NCI-H146 (cell line): Measurements from ENCODE around the gene MBOAT1.
"Not testable (repeated sequence)": the region's sequence is repeated elsewhere in the genome, so short reads cannot be mapped to it uniquely, and the experiment has no call there.

Experiments used
- DNase-seq: peaks from one replicate; lab custom pipeline; 2025; lab: John Stamatoyannopoulos, UW

Gene MBOAT1

DNA sequence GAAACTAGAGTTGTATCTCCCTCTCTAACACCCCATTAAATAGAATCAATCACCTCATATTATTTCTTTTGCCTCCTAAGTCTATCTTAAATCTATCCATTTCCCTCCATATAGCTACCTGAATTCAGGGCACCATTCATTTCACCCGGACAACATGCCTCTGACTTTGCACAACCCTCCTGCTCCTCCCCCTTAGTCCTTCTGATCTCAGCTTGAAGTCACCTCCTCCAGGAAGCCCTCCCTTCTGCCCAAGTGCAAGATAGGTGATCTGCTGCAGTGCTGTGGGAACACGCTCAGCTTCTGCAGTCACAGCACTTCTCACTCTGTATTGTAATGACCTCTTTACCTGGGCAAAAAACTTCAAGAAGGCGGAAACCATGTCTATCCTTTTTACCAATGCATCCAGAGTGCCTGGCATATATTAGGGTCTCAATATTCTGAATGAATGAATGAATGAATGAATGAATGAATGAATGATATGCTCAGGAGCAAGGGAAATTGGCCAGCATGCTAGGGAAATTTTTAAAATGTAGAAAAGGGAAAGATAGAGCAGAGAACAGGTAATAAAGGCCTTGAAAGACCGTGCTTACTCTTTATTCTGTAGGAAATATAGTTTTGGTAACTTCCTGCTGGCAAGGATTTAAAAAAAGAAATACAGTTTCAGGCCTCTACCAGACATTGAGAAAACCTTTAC, 41.7 kb downstream of the MBOAT1 start:
- no peak for DNase-seq

DNA sequence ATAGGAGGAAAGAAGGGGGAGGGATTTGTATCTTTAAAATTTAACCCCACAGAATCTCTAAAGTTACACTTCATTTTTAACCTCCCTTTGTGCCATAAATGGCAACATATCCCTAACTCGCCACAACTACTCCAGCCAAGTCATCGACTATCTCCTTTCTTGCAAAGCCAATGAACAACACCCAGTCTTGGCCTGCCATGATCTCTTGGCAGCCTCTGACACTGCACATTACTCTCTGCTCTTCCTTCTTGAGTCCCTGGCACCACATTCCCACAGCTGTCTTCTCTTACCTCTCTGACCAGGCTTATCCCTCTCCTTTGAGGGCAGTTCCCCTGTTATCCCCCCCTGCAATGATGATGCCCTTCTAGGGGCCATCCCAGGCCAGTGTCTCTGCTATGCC, 42.5 kb downstream of the MBOAT1 start:
- DNase-seq = no peak

DNA sequence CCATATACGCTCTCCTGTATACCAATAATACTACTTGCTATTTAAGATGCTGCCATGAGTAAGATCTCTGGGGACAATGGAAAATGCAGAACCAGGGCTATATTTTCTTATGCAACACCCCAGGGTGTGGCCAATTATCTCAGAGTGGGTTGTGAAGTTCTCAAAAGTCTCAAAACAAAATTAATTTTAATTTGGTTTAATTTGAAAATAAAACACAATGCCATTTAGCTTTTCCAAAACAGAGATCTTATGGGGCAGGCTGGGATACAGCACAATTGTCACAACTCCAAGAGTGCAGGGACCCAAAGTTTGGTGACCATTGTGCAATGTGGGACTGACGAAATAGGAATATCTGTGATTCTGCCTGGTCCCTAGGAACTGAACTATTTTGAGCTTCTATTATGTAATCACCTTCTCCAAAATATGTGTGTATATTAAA, 43.1 kb downstream of the MBOAT1 start:
- DNase-seq = no peak

DNA sequence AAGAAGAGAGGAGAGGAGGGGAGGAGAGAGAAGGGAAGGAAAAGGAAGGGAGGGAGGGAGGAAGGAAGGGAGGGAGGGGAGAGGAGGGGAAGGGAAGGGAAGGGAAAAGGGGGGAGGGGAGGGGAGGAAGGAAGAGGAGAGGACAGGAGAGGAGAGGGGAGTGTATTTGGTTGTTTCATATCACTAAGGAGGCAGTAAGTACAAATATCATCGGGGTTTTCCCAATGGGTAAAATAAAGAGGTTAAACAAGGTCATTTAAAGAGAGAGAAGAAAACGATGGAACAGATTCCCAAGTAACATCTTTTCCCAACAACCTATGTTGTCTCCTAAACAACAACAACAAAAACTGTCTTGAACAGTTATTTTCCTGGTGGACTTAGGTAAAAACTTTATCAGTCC, 43.6 kb downstream of the MBOAT1 start:
- no peak for DNase-seq

DNA sequence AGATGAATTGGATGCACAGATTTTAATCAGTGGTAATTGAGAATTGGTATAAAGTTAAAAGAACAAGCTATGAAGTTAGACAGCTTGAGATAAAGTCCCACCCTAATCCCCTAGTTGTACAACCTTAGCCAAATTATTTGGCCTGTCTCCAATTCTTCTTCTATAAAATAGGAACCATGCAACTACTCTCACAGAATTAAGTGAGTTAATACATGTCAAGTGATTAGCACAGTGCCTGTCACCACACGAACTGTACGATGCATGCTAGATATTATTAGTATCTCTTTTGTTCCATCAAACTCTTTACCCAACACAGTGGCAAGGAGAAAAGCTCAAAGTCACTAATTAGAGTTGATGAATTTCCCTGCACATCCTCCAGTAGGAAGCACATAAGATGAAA, 44.7 kb downstream of the MBOAT1 start:
- DNase-seq = no peak

DNA sequence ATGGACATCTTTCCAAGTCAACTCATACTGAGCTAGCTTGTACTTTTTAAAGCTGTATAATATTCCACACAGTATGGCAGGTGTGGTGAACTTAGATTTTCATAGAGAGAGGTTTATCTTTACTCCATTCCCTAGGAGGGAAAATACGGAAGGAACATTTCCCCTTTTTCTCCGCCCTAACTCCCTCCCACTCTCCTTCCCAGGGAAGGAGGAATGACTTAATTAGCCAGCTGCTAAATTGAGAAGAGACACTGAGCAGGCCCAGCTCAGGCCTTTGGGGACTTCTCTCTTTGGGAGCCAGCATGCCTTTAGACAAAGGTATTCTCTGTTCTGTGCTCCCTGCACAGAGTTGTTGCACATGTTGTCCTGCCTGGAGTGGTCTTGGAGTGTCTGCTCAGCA, 46.1 kb downstream of the MBOAT1 start:
- no peak for DNase-seq

DNA sequence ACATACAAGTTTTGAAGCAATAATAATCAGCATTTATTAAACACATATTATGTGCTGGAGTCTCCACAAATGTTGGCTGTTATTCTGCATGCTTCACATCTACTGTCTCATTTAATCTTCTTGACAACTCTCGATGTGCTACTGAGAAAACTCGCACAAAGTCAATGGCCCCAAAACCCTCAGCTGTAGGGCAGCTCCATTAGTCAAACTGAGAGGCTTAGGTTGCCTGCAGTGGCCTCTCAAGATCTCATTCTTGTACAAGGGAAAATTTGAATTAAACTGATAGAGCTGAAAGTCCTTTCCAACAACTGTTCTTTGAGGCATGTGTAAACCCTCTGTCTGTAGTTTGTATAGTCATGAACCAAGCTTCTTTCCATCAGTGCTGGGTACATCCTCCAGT, 49.8 kb downstream of the MBOAT1 start:
- DNase-seq = no peak

DNA sequence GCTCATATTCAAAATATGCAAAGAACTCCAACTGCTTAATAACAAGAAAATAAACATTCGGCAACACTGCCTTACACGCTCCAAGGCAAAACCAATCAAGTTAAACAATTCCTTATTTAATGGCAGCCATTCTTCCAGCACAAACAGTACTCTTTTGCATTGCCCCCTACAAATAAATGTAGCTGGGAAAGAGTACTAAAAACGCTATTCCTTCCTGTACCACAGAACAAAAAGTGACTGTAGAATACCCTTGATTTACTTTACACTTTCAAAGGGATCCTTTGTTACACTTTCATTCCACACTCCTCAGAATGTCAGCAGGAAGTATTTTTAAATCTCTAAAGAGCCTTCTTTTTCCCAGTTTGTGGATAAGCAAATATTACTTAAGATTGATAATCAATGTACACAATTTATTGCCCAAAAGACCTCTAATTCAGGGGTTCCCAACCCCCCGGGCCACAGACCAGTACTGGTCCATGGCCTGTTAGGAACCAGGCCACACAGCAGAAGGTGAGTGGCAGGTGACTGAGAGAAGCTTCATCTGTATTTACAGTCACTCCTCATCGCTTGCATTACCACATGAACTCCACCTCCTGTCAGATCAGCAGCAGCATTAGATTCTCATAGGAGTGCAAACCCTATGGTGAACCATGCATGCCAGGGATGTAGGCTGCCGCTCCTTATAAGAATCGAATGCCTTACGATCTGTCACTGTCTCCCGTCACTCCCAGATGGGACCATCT, 51.6 kb downstream of the MBOAT1 start:
- no peak for DNase-seq

DNA sequence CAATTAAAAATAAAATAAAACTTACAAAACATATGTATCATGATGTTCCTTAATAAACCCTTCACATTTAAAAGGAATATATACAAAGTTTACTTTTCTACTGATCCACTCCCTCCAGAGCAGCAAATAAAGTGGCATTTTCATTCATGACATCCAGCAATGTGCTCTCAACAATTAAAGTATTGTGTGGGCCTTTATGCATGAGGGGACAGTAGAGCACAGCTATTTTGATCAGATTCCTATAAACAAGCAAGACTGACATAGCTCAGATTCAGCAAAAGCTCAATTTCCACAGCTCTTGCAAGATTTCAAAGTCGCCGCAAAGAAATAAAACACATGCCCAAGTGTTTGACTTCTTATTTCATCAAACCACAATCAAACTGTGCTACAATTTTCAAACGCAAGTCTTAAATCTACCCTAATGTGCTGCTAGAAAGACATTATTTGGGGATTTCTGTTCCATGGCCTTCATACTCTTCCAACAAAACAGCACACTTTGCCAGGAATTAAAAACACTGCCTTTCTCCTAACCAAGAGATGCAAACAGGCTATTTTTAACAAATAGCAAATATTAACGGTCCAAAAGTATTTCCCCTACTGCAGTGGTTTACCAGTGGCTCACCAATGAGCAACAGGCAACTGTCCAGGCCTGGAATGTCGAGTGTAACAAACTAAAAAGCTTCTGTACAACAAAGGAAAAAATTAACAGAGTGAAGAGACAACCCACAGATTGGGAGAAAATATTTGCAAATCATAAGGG, 52.3 kb downstream of the MBOAT1 start:
- no peak for DNase-seq

DNA sequence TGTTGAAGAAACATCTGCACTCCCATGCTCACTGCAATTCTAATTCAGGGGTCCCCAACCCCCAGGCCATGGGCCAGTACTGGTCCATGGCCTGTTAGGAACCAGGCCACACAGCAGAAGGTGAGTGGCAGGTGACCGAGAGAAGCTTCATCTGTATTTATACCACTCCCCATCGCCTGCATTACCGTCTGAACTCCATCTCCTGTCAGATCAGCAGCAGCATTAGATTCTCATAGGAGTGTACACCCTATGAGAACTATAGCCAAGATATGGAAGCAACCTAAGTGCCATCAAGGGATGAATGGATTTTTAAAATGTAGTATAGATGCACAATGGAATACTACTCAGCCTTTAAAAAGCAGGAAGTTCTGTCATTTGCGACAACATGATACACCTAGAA, 53.2 kb downstream of the MBOAT1 start:
- no peak for DNase-seq

DNA sequence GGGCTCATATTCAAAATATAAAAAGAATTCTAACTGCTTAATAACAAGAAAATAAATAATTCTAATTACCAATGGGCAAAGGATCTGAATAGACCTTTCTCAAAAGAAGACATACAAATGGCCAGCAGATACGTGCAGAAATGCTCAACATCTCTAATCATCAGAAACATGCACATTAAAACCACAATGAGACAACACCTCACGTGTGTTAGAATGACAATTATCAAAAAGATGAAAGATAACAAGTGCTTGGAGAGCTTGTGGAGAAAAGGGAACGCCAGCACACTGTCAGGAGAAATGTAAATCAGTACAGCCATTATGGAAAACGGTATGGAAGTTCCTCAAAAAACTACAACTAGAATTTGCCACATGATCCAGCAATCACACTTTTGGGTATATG, 53.6 kb downstream of the MBOAT1 start:
- no peak for DNase-seq

DNA sequence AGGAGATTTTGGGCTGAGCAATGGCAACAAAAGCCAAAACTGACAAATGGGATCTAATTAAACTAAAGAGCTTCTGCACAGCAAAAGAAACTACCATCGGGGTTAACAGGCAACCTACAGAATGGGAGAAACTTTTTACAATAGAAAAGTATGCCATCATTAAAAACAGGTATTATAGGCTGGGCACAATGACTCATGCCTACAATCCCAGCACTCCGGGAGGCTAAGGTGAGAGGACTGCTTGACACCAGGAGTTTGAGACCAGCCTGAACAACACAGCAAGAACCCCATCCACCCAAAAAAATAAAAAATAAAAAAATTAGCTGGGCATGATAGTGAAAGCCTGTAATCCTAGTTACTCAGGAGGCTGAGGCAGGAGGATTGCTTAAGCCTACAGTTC, 55.4 kb downstream of the MBOAT1 start:
- DNase-seq = no peak

DNA sequence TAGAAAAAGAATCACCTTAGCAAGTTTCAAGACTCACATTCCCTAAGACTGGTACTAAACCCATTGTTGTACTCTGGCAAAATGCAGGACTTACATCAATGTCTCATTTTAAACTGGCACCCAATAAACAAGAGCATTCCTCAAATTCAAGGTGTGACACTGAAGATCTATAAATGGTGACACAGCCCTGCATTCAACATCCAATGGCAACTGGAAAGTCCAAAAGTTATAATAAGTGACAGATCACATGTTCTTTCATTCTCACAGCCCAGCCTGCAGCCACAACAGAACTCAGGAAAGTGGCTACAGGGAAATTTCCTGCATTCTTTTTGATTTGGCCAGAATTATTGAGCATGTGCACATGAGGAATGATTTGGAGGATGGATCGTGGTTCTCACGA, 57.5 kb downstream of the MBOAT1 start:
- no peak for DNase-seq

DNA sequence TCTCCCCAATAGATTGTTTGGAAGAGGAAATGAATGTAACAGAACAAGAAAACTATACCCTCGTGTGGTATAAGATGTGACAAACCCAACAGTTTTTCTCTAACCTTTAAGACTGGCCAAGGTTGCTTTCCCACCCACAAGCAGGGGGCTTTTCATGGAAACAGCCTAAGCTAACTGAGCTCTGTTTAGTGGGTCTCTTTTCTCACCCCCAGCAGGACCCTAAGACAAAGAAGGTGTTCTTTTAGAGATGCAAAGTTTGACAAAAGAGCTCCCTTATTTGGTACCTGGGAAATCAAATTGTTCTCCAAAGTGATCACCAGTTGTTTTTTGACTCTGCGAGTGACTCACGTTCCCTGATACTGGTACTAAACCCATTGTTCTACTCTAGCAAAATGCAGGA, 59.1 kb downstream of the MBOAT1 start:
- DNase-seq = no peak

DNA sequence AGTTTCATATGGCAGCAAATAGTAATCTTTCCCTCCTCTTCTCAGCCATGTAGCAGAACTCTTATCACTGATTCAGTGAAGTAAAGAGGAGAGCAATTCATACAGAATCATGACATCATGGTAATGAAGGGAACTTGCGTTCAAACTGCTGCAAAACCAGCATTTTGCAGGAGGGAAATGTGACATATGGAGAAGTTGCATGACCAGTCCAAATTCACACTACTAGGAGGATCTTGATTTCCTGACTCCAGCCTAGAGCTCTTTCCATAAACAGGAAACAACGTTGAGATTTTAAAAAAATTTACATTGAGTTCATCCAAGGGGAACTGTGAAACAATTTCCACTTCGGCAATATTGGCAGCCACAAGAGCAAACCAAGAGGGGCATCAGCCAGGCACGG, 63.8 kb downstream of the MBOAT1 start:
- no peak for DNase-seq

DNA sequence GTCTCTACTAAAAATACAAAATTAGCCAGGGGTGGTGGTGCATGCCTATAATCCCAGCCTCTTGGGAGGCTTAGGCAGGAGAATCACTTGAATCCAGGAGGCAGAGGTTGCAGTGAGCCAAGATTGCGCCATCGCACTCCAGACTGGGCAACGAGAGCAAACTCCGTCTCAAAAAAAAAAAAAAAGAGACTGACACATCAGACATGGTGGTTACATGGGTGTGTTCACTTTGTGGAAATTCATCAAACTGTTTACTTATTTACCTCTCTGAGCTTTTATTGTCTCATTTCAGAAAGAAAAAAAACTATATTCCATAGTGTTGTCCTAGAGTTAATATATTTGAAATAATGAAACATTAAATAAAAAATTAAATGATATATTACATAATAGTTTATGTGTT, 64.8 kb downstream of the MBOAT1 start:
- DNase-seq = no peak

DNA sequence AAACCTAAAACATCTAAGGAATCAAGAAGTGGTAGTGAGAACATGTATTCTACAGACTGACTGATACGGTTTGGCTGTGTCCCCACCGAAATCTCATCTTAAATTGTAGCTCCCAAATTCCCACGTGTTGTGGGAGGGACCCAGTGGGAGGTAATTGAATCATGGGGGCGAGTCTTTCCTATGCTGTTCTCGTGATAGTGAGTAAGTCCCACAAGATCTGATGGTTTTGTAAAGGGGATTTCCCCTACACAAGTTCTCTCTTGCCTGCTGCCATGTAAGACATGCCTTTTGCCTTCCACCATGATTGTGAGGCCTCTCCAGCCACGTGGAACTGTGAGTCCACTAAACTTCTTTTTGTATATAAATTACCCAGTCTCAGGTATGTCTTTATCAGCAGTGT, 65.4 kb downstream of the MBOAT1 start:
- not testable (repeated sequence) for DNase-seq

DNA sequence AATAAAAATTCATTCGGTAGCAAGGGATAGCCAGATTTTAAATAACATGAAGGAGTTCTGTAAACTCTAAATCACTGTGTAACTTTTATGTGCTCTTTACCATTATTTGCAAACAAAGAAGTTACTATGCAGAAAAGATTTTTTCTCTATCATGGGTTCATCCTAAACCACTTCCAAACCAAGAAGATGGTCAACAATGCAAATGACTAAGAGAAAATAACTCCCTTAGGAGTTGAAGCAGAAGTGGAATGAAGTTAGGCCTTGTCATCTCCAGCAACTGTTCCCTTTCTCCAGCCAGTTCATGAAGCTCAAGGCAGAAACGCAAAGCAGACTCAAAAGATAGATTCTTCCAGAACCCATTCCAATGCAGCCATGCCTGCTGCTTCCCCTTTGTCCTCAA, 66.0 kb downstream of the MBOAT1 start:
- DNase-seq = no peak

DNA sequence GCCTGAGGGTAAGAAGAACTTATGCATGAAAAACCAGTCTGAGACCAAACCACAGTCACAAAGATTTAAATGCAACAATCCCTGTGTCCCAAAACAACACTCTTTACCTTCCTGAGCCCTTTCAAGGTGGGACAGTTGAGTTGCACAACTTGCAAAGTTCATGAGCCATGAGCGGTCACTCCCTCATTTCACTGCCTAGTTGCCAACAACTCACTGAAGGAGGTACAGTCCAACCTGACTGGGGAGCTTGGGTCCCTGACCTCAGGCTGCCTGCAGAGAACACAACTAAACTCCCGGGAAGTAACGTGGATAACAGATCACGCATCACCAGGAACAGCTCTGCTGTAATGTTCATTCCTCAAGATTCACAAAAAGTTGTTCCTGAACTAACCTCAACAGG, 69.4 kb downstream of the MBOAT1 start:
- no peak for DNase-seq

DNA sequence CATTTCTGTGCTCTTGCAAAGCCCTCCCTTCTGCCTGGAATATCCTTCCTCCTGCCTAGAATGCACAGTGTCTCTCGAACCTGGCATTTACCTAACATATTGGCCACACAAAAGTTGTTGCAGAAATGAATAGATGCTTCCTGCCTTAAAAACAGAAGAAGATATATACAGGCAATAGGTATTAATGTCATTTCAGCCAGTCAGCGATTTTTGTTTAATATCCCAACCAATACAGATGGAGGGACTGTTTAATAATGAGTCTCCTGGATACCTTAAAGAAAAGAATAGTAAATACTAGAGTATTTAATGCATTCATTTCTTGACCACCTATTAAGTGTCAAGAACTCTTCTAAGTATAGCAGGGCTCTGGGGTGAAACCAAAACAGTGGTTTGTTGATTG, 70.3 kb downstream of the MBOAT1 start:
- no peak for DNase-seq

DNA sequence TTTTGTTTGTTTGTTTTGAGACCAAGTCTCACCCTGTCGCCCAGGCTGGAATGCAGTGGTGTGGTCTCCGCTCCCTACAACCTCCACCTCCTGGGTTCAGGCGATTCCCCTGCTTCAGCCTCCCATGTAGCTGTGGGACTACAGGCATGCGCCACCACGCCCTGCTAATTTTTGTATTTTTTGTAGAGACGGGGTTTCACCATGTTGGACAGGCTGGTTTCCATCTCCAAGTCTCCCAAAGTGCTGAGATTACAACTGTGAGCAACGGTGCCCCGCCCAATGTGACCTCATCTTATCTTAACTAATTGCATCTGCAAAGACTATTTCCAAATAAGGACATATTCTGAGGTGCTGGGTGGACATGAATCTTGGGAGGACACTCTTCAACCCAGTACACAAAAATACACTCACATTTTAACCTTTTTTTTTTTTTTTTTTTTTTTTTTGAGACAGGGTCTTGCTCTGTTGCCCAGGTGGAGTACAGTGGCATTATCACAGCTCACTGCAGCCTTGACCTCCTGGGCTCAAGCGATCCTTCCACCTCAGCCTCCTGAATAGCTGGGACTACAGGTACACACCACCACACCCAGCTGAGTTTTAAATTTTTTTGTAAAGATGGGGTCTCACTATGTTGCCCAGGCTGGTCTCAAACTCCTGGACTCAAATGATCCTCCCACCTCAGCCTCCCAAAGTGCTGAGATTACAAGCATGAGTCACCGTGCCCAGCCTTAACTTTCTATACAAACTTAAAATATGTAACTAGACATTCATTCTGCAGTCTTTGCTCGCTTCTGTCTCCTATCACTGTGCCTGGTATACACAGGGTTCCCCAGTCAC, 72.9 kb downstream of the MBOAT1 start:
- not testable (repeated sequence) for DNase-seq

DNA sequence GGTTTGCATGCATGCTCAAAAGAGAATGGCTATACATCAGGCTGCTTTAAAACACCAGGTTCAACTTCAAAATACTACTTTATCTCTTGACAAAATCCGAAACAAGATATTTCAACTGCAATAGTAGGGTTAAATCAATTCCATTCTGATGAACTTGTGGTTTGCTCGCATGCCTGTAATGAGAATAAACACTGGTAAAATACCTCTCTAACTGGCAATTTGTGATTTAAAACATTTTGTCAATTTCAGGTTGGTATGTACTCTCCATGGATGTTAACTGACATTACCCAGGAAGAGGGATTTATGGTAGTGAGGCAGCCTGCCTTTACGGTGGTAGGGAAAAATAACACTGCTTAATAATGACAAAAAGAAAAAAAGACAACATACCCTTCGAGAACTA, 74.4 kb downstream of the MBOAT1 start:
- no peak for DNase-seq
